Brain pericyte (primary cell): ENCODE data around the gene CDK12.

Source experiments
- DNase-seq: peaks from one replicate; pipeline ENCODE4 v3.0.0-alpha.2; 2012; ENCODE audit warnings: low read depth, low spot score

CDK12 gene

DNA sequence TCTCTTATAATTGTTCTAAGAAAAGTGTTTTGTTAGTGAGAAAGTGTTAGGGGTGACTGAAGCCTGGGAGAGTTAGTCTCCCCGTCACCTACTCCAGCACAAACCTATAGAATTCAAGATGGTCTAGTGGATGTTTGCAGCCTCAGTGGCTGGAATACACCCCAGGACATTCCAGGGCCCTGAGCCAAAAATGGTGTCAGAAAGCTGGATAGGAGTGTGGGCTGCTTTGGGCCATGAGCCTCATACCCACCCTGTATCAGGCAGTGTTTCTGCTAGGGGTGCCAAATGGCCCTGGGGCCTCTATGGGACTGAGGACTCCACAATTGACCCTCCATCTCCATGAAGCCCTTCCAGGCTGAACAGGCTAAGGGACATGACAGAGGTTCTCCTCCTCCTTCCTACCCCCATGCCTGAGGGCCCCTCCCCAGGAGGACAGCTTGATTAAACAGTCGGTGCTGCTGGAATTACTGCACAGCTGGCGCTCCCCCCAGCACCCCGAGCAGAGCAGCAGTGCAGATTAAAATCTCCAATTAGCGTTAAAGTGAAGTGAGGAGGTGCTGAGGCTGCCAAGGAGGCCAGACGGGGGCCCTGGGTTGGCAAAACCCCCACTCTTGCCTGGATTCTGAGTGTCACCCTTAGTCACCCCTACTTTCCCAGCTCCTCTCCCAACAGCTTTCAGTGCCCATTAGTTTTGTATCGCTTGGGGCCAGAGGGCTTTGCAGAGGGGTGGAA is 87.4 kb downstream of the CDK12 start:
- DNase-seq, result no peak

DNA sequence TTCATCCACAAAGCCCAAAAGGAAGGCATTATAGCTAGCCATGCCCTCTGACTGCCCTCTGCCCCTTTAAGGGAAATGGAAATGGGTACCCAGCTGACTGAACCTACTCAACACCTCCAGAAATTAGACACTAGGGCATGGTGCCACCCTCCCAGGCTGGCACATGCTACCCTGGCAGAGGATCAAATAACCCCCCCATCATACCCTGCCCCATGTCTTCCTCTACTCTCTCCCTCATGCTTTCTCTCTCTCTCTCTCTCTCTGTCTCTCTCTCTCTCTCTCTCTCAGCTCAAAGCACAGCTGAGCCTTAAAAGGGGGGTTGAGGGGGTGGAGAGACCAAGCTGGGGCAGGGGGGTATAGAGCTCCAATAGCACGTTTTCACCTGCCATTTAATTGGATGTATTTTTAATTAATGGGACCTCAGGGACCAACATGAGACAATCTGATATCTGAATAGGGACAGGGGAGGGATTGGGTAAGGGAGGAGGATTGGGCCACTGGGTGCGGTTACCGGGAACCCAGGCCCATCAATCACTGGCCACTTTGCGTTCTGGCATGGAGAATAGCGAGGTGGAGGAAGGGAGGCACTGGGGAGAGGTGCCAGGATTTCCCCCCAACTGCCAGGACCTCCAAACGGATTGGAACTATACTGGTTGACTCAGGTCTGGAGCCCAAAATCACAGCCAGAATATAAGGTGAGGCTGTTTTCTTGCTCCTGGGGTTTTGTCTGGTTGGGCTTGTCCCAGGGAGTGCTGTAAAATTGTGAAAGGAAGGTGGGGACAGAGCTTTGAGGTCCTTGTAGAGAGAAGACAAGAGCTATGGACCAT is 88.7 kb downstream of the CDK12 start:
- no peak for DNase-seq

DNA sequence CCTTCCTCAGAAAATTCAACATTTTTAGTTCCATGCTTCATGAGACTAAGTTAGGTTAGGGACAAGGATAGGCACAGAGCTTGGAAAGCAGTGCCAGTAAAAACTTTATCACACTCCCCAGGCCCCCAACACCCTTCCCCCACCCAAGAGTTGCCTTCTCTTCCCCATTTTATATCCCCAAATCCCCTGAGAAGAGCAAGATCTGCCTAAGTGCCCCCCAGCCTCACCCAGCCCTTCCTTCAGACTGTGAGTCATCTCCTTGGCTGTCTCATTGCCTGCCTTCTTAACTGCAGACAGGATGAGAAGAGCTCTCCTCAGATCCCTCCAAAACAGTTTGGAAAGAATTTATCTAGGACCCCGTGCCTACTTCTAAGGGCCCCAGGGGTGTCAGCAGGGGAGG is 90.6 kb downstream of the CDK12 start:
- no peak for DNase-seq

DNA sequence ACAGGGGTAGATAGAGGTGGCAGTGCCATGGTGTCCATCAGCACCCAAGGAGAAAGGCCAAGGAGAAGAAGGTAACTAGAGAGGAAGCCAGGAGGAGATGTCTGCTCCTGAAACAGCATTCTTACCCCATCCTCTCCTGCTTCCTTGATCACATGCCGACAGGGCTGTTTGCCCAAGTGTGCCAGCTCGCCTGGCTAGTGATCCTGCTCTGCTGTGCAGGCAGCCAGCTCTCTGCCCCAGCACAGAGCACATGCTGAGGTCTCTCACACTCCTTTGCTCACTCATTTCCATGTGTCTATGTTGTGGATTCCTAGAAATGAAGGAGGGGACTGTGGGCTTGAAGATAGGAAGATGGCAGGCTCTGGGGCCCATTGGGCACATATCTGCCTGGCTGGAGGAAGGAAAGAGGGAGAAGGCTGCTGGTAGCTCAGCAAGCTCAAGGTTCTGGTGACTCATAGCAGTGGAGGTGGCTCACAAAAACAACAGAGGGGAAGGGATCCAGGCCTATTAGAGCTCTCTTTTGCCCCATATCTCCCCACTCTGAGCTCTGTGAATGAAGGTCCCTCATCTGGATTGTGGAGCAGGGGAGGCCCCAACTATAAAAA is 92.2 kb downstream of the CDK12 start:
- DNase-seq, result no peak

DNA sequence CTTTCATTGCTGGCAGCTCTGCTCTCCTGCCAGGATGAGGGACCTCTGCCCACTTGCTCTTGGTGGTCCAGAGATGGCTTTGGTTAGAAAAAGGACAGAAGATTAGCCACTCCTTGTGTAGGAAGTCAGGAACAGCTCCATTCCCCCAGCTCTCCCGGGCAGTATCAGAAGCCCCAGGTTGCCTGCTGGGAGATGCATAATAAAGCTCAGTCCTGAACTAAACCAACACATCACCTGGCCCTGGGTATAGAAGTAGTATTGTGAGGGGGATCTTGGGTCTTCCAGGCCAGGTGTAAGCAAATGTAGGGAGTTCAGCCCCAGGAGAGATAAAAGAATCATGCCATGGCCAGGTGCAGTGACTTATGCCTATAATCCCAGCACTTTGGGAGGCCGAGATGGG is 94.1 kb downstream of the CDK12 start:
- no peak for DNase-seq

DNA sequence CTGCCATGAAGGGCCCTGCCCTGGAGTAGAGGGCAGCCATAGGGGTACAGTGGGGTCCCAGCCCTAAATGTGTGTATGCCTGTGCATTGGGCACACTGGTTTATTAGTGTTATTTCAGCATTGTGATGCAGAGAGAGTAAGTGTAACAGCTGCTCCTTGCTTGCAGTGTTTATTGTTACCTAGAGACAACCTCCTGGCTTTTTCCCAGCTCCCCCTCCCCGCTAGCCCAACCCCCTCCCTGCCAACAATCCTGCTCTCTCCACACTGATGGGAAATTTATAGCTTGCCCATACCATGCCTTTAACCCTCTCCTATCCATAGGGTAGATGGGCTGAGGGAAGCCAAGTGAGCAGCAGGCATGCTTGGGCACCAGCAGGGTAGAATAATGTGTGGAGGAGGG is 95.1 kb downstream of the CDK12 start:
- no peak for DNase-seq

DNA sequence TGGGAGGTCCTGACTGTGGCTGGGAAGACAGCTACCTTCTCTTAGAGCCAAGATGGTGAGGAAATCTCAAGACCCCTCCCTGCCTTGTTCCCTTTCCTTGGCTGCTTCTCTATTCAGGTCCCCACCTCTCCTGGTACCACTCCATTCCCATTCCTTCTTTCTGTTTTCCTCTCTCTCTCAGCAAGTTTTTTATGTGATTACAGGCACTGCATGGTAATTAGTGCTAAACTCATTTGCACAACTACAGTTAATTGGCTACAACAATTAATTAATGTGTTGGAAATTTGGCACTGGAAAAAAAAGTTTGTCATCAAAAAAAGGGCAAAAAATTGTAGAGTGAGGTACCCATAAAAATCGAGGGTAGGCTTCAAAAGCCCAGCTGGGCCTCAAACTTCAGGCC is 101.1 kb downstream of the CDK12 start:
- DNase-seq, result no peak

DNA sequence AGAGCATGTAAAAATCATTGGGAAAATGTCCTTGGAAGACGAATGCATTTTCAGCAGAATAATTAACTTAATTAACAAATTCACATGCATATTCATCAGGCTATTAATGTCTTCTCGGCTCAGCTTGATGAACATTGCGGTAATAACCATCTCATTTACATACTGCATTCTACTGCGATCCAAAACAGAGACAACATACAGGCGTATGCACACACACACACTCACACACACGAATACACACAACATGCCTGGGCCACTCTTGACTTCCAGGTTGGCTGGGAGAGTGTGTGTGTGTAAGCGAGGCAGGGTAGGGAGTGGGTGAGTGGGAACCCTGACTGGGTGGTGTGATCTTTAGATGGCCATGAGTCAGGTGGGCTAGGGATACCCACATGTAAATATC is 101.7 kb downstream of the CDK12 start:
- no peak for DNase-seq

DNA sequence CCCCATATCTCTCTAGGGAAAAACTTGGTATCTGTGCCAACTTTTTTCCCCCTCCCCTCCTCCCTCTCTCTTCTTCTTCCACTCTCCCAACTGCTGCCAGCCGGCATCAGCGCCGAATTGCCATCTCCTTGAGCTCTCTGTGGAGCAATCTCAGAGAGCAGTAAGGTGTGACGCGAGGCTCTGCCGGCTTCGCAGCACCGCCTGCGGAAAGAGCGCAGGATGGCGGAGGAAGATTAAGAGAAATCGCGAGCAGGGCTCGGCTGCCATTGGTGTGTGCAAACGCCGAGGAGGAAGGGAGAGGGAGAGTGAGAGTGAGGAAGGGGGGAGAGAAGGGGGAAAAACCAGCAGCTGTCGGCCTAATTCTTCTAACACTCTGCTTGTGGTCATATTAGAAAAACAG is 102.2 kb downstream of the CDK12 start:
- DNase-seq, result no peak

DNA sequence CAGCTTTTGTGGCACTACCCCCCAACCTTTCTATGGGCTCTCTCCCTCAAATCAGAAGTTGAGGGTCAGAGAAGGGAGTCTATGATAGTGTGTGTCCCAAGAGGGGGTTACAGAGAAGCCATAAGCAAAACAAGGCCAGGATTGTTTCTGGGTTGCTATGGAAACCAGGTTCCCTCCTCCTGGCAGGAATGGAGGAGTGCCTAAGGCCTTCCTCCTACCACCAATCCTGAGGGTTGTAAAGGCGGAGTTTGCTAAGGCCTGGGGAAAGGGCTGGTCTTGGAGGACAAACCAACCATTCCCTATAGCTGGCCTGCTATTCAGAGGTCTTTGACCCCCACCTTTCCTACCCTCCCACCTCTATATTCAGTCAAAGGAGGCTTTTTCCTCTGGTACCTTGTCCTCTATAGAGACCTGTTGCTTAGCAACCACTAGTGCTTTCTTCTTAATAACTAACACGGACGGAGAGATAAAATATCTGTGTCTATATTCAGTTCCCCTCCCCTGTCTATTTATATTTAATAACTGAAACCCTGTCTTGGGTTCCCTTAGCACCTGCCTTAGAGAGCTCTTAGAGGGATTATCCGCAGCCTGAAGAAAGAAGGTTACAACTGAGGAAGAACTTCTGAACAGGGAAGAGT is 103.0 kb downstream of the CDK12 start:
- DNase-seq, result no peak

DNA sequence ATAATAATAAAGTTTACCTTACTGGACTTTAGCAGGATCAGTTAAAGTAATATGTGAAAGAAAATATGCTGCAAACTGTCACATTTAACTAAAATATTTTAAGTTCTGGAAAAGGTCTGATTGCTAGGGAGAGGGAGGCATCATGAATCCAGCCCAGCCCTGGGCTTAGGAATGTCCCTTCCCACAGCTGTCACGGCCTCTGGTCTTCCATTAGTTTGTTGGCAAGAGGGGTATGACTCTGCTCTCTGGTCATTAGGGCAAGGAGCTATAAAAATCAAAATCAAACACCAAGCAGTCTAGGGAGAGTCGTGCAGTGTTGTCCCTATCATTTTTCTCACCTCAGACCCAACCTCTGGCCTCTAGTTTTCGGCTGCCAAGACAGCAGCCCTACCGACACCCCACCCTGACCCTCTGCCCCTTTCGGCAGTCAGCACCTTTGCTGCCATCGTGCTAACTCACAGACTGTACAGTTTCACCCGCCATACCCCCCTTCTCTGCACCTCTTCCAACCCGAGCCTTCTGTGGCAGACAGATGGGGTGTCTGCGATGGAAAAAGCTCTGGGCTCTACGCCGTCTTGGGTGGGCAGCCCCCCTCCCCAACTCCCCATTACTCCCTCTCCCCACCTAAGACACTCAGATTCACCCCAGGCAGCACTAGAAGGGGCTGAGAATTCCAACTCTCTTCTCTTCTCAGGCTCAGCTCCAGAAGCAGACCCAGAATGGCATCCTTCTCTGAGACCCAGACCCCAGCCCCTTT is 105.0 kb downstream of the CDK12 start:
- no peak for DNase-seq

DNA sequence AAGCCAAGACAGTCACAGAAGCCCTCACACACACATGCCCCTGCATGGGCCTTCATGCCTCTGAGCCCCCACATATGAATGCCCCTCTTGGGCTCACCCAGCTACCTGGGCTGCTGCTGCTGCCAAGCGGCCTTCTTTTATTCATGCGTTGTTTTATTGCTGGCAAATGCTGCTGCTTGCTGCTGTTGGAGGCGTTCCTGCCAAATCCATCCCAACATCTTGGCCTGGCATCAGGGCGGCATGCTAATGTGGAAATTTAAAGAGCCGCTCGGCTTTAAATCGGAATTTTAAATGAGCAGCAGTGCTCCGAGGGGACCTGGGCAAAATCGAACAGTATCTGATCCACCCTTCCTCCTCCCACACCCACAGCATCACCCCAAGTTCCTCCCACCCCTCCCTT is 107.4 kb downstream of the CDK12 start:
- no peak for DNase-seq

DNA sequence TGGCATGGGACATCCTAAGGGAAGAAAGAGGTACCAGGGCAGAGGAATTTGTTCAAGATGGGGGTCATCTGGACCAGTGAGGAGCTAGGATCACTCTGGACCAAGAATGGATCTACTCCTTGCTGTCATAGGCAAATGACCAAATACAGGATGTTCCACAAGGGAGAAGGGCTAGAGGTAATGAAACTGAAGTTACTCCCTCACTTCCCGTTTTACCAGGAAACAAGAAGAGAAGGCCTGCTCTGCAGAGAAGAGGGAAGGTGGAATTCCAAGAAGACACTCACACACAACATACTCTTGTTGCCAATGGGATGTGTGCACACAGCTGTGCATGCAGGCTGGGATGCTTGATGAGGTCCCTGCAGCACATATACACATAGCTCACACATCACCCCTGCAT is 107.8 kb downstream of the CDK12 start:
- DNase-seq, result no peak

DNA sequence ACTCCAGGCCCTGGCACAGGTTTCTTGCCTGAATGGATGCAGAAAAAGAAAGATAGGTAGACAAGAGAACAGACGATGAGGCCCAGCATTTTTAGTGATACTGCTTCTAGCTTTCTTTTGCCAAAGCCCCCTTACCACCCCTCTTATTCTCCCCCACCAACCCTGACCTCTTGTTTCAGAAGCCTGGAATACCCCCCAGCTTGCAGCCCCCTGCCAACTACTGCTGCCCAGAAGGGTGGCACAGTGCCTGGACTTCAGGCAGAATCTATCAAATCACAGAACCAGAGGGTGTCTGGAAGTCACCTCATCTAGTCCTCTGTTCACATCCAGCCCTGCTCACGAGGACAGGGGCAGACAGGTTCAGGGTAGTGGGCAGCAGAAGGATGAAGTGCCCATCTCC is 110.8 kb downstream of the CDK12 start:
- no peak for DNase-seq

DNA sequence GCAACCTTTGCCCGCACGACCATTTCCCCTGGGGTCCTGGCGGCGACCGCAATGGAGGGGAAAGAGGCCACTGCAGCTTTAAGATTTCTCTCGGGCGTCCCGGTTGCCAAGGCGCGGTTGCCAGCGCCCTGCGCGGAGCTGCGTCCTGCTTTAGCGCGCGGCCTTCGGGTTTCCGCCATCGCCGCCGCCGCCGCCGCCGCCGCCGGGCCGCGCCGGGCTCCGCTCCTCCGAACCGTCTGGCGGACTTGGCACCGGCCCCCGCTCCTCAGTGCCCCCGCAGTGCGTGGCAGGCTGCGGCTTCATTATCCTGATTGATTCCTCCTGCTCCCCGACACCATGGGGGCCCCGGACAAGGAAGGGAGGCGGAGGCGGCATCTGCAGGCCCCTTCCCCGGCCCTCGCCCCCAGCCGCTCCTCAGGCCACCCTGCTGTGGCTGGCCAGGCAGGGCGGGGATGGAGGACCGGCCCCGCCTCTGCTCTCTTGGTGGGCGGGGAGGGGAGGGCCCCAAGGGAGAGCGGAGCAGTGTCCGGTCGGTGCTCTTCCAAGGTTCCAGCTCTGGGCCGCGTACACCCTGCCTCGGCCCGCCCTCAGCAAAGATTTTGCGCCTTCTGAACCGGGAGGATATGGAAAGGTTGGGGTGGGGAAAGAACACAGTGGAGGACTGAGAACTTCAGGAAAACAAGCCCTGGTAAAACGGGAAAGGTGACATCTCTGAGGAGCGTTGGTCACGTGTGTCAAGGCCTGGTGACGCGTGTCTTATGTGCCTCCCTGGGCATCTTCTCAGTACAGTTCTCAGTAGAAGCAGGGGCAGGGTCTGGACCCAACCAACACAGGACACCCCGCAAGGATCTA is 112.4 kb downstream of the CDK12 start:
- no peak for DNase-seq

DNA sequence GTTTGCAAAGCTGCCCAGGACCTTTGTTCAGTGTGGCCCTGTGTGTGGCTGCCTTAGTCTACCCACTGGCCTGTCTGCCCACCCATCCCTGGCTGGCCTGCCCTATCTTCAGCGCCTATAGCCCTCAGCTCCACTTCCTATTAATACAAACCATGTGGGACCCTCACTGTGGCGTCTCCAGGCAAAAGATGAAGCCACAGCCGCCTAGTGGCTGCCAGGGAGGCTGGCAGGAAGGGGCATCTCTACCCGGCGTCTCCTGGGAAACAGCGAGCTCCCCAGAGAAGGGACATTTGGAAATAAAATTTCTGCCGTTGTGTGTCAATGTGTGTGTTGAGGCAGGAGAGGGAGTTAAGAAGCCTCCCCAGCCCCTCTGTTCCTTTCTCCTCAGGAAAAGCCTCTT is 114.9 kb downstream of the CDK12 start:
- DNase-seq, result no peak

DNA sequence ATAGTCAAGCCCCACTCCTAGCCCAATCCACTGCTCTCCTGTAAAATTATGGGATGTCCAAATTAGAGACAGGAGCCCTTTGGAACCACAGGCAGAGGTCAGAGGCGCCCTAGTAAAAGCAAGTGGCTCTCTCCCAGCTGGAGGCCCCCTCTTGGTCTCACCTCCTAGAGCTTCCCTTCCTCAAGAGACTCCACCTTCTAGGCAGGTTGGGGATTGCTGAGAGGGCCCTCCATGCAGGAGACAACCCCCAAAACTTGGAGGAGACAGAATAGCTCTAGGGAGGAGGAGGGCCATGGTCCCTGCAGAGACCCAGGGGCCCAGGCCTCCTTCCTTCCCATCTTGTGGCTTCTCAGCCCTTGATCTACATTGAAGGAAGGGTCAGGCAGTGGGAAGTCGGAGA is 117.0 kb downstream of the CDK12 start:
- DNase-seq, result no peak

DNA sequence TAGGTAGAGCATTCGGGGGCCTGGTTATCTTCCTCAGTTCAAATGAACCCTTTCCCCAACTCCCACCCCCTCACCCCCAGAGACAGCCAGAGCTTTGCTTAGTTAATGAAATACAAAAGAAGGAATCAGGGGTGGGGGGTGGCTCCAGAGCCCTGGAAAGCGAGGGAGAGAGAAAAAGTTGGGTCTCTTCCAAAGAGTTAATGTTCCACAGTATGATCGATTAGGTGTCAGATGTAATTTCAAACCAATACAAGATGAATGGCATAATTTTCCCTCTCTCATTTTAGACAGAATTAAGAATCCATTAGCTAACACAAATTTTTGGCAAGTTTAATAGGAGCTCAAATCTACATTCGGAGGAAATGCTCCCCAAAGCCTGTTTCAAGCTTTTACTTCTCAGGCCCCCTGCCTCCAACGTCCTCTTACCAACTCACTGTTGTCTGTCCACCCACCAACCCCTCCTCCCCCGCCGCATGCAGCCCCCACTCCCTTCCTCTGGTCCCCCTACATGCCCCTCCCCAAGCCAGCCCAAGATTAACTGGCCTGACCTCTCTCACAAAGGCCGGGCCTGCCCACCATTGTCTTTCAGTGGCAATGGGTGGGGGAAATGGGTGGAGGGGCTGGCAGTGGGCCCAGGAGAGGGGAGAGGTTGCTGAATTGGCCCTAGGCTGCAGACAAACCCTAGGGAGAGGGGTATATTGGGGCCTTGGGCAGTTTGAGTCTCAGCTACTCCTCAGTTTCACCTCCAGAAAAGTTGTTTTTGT is 118.2 kb downstream of the CDK12 start:
- no peak for DNase-seq

DNA sequence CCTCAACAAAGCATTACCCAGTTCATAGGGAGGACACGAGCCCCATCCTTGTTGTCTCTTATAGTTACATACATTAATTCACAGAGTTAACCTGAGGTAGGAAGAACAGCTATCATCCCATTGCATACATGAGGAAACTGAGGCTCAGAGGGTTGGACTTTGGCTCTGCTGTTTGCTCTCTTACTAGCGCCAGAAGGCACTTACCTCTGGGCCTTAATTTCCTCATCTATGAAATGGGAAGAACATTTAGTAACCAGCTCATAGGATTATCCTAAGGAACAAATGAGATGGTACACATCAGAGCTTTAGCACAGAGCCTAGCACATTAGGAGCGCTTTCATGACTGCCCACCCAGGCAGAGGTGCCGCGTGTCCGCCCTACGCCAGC is 118.8 kb downstream of the CDK12 start:
- no peak for DNase-seq
